GM23338 (cell line): ENCODE results near the gene DSC2. TPM values are rescaled to one million over a fixed set of nuclear protein-coding genes. Genes with fewer than 3 reads are reported as not detected.
"Not testable (repeated sequence)": the region's sequence is repeated elsewhere in the genome, so short reads cannot be mapped to it uniquely, and the experiment has no call there.

Source experiments
- ATAC-seq: fragments of 200-7000 bp; cut with Tn5 transposase; 3 replicates; pipeline ENCODE4 v1.9.1; 2020
- DNase-seq: peaks from one replicate; pipeline ENCODE4 v3.0.0-alpha.2; 2015; ENCODE audit warnings: low spot score
- H2AFZ ChIP-seq: fragments of 200-600 bp; sonication (generic); 2 replicates; pipeline ENCODE4 v1.8.0; 2016; ENCODE audit warnings: antibody characterized with exemption, mild to moderate bottlenecking, moderate library complexity
- H3F3A ChIP-seq: fragments of 200-600 bp; sonication (generic); replicated peaks from 2 replicates; pipeline ENCODE4 v1.8.0; 2017; ENCODE audit warnings: antibody characterized with exemption, mixed run types, low read depth
- H3K27ac ChIP-seq: fragments of 200-600 bp; sonication (generic); 2 replicates; pipeline ENCODE4 v1.6.1; 2016; ENCODE audit warnings: low read depth
- H3K27me3 ChIP-seq: fragments of 200-600 bp; sonication (generic); 2 replicates; pipeline ENCODE4 v1.8.0; 2016; ENCODE audit warnings: mild to moderate bottlenecking, mixed run types, moderate library complexity; ENCODE audit not compliant: insufficient read depth
- H3K36me3 ChIP-seq: fragments of 200-600 bp; sonication (generic); 2 replicates; pipeline ENCODE4 v1.8.0; 2016; ENCODE audit warnings: mild to moderate bottlenecking; ENCODE audit not compliant: insufficient read depth
- H3K4me1 ChIP-seq: fragments of 200-600 bp; sonication (generic); 2 replicates; pipeline ENCODE4 v1.8.0; 2016; ENCODE audit warnings: mild to moderate bottlenecking, moderate library complexity; ENCODE audit not compliant: insufficient read depth
- H3K4me2 ChIP-seq: fragments of 200-600 bp; sonication (generic); 2 replicates; pipeline ENCODE4 v1.7.1; 2017; ENCODE audit warnings: mixed run types
- H3K4me3 ChIP-seq: fragments of 200-600 bp; sonication (generic); 2 replicates; pipeline ENCODE4 v1.6.1; 2016; ENCODE audit warnings: mixed run types
- H3K79me2 ChIP-seq: fragments of 200-600 bp; sonication (generic); replicated peaks from 2 replicates; pipeline ENCODE4 v1.8.0; 2017; ENCODE audit warnings: mild to moderate bottlenecking; ENCODE audit not compliant: insufficient read depth
- H3K9me2 ChIP-seq: fragments of 200-600 bp; sonication (generic); 2 replicates; pipeline ENCODE4 v1.8.0; 2017; ENCODE audit not compliant: insufficient read depth
- H4K20me1 ChIP-seq: fragments of 200-600 bp; sonication (generic); replicated peaks from 2 replicates; pipeline ENCODE4 v1.8.0; 2017; ENCODE audit warnings: mild to moderate bottlenecking; ENCODE audit not compliant: insufficient read depth
- H3K27ac Mint-ChIP-seq: 2 replicates; pipeline ENCODE4 v1.8.0; 2020; ENCODE audit warnings: inconsistent platforms, mild to moderate bottlenecking, moderate library complexity, mixed read lengths
- H3K27me3 Mint-ChIP-seq: 3 replicates; pipeline ENCODE4 v1.8.0; 2022; ENCODE audit warnings: low read depth, mild to moderate bottlenecking, moderate library complexity, mixed read lengths, inconsistent platforms; ENCODE audit not compliant: insufficient read depth, poor library complexity
- H3K36me3 Mint-ChIP-seq: 3 replicates; pipeline ENCODE4 v1.8.0; 2021; ENCODE audit warnings: low read depth, mild to moderate bottlenecking, inconsistent platforms, moderate library complexity, mixed read lengths
- H3K4me1 Mint-ChIP-seq: 3 replicates; pipeline ENCODE4 v1.8.0; 2020; ENCODE audit warnings: mild to moderate bottlenecking, inconsistent platforms, mixed read lengths
- H3K4me3 Mint-ChIP-seq: 3 replicates; pipeline ENCODE4 v1.8.0; 2021; ENCODE audit warnings: moderate library complexity, mild to moderate bottlenecking, inconsistent platforms, mixed read lengths
- H3K9me3 Mint-ChIP-seq: 3 replicates; pipeline ENCODE4 v1.8.0; 2020; ENCODE audit warnings: moderate library complexity, mild to moderate bottlenecking, inconsistent platforms, mixed read lengths
- CREB1 ChIP-seq: fragments of 250-450 bp; sonication (Bioruptor Pico); IDR thresholded peaks from 2 replicates; pipeline ENCODE4 v1.5.0; 2020; ENCODE audit warnings: low read depth, mild to moderate bottlenecking, moderate library complexity
- NANOG ChIP-seq: IDR thresholded peaks from 2 replicates; pipeline ENCODE4 v1.6.1; 2016; ENCODE audit warnings: antibody characterized with exemption, borderline replicate concordance
- POLR2AphosphoS5 ChIP-seq: IDR thresholded peaks from 2 replicates; pipeline ENCODE4 v1.6.1; 2016; ENCODE audit warnings: antibody characterized with exemption, low read depth
- ZNF114 ChIP-seq: fragments of 250-450 bp; sonication (Bioruptor Pico); IDR thresholded peaks from 2 replicates; pipeline ENCODE4 v1.5.0; 2020; ENCODE audit warnings: mild to moderate bottlenecking, moderate library complexity
- ZNF331 ChIP-seq: fragments of 250-450 bp; sonication (Bioruptor Pico); IDR thresholded peaks from 2 replicates; pipeline ENCODE4 v1.5.0; 2020; ENCODE audit warnings: low read depth, mild to moderate bottlenecking, moderate library complexity
- polyA plus RNA-seq: library from polyadenylated mRNA; unstranded; fragments of >200 nt; fragmentation: Nextera tagmentation; extraction: Ambion mirVana; gene quantifications from 2 replicates; pipeline ENCODE4 v1.2.1, GENCODE V29; 2016
- total RNA-seq: library from RNA; depleted of rRNA; stranded (reverse); fragments of >200 nt; shearing (Covaris generic); gene quantifications from 2 replicates; pipeline ENCODE4 v1.2.3, GENCODE V29; 2014
- TF ChIP-seq, protein P1 (sequence below): IDR thresholded peaks from one replicate; pipeline ENCODE4 v1.6.1; 2018; ENCODE audit warnings: antibody characterized with exemption; ENCODE audit not compliant: unreplicated experiment
- TF ChIP-seq, protein P2 (sequence below): fragments of 250-450 bp; sonication (Bioruptor Pico); IDR thresholded peaks from 2 replicates; pipeline ENCODE4 v1.5.0; 2020; ENCODE audit warnings: mild to moderate bottlenecking, moderate library complexity
- TF ChIP-seq, protein P3 (sequence below): IDR thresholded peaks from 2 replicates; pipeline ENCODE4 v1.6.1; 2016; ENCODE audit warnings: antibody characterized with exemption
- TF ChIP-seq, protein P4 (sequence below), 2 experiments: fragments of 200-600 bp in 1 of 2; sonication (generic) in 1 of 2; conservative IDR thresholded peaks; 2 replicates each; pipeline versions ENCODE4 v1.5.1 to v1.6.1; 2016 to 2017; ENCODE audit warnings: antibody characterized with exemption in 2 of 2, low read depth in 2 of 2, mild to moderate bottlenecking in 2 of 2, moderate library complexity in 1 of 2

DSC2 gene
- total and polyA plus RNA-seq, 2 experiments from 2014 or later: 10.5 to 20.4 TPM

DNA sequence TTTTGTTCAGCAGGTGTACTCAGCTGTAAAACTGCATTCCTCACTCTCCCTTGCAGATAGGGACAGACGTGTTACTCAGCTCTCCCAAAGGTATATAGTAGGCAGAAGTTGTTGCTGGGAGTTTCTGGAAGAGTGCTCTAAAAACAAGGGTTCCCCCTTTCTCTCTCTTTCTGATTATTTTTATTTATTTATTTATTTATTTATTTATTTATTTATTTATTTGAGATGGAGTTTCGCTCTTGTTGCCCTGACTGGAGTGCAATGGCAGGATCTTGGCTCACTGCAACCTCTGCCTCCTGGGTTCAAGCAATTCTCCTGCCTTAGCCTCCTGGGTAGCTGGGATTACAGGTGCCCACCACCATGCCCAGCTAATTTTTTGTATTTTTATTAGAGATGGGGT, 20.9 kb upstream of the DSC2 start:
- H3K27ac ChIP-seq, H3K9me3 Mint-ChIP-seq, H3F3A ChIP-seq, DNase-seq, H3K4me2 ChIP-seq, H3K27me3 ChIP-seq, H3K36me3 Mint-ChIP-seq, H3K27ac Mint-ChIP-seq, H3K4me3 Mint-ChIP-seq, H3K27me3 Mint-ChIP-seq, ATAC-seq, H3K4me3 ChIP-seq, H3K36me3 ChIP-seq, H3K79me2 ChIP-seq, H2AFZ ChIP-seq, H3K9me2 ChIP-seq, H4K20me1 ChIP-seq: not testable (repeated sequence)
- H3K4me1 Mint-ChIP-seq: peaks cover 15% of the 10 kb centered on the region
- H3K4me1 ChIP-seq: peaks cover 11% of the 10 kb centered on the region

DNA sequence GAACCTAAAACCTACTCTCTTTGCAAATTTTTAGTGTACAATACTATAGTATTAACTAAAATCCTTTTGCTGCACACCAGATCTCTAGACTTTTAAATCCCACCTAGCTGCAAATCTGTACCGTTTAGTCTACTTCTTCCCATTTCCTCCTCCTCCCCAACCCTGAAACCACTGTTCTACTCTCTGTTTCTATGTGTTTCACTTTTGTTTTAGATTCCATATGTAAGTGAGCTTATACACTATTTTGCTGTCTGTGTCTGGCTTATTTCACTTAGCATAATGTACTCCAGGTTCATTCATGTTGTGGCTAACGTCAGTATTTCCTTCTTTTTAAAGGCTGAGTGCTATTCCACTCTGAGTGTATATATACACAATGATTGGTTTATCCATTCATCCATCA, 18.4 kb upstream of the DSC2 start:
- no peaks in the 10 kb centered on the region for H3K27me3 Mint-ChIP-seq
- Histone ChIP-seq H3K36me3 (no peaks in the 10 kb centered on the region), H4K20me1 (no peaks in the 10 kb centered on the region), H3F3A (no peaks in the 10 kb centered on the region), H2AFZ (no peak overlapping the region), H3K79me2 (no peaks in the 10 kb centered on the region), H3K4me1 (peaks cover 11% of the 10 kb centered on the region), H3K9me2 (peaks cover 8% of the 10 kb centered on the region; the same call in 1 of the 2 replicates), H3K4me2 (no peak overlapping the region), H3K27me3 (no peaks in the 10 kb centered on the region), H3K27ac (no peak overlapping the region), H3K4me3 (no peak overlapping the region)
- no peak overlapping the region for H3K4me3 Mint-ChIP-seq
- ATAC-seq (no peak), DNase-seq (no peak)
- no peaks in the 10 kb centered on the region for H3K36me3 Mint-ChIP-seq
- no peaks in the 10 kb centered on the region for H3K9me3 Mint-ChIP-seq
- TF ChIP-seq, protein P1, sequence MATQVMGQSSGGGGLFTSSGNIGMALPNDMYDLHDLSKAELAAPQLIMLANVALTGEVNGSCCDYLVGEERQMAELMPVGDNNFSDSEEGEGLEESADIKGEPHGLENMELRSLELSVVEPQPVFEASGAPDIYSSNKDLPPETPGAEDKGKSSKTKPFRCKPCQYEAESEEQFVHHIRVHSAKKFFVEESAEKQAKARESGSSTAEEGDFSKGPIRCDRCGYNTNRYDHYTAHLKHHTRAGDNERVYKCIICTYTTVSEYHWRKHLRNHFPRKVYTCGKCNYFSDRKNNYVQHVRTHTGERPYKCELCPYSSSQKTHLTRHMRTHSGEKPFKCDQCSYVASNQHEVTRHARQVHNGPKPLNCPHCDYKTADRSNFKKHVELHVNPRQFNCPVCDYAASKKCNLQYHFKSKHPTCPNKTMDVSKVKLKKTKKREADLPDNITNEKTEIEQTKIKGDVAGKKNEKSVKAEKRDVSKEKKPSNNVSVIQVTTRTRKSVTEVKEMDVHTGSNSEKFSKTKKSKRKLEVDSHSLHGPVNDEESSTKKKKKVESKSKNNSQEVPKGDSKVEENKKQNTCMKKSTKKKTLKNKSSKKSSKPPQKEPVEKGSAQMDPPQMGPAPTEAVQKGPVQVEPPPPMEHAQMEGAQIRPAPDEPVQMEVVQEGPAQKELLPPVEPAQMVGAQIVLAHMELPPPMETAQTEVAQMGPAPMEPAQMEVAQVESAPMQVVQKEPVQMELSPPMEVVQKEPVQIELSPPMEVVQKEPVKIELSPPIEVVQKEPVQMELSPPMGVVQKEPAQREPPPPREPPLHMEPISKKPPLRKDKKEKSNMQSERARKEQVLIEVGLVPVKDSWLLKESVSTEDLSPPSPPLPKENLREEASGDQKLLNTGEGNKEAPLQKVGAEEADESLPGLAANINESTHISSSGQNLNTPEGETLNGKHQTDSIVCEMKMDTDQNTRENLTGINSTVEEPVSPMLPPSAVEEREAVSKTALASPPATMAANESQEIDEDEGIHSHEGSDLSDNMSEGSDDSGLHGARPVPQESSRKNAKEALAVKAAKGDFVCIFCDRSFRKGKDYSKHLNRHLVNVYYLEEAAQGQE: no peak
- TF ChIP-seq, protein P2, sequence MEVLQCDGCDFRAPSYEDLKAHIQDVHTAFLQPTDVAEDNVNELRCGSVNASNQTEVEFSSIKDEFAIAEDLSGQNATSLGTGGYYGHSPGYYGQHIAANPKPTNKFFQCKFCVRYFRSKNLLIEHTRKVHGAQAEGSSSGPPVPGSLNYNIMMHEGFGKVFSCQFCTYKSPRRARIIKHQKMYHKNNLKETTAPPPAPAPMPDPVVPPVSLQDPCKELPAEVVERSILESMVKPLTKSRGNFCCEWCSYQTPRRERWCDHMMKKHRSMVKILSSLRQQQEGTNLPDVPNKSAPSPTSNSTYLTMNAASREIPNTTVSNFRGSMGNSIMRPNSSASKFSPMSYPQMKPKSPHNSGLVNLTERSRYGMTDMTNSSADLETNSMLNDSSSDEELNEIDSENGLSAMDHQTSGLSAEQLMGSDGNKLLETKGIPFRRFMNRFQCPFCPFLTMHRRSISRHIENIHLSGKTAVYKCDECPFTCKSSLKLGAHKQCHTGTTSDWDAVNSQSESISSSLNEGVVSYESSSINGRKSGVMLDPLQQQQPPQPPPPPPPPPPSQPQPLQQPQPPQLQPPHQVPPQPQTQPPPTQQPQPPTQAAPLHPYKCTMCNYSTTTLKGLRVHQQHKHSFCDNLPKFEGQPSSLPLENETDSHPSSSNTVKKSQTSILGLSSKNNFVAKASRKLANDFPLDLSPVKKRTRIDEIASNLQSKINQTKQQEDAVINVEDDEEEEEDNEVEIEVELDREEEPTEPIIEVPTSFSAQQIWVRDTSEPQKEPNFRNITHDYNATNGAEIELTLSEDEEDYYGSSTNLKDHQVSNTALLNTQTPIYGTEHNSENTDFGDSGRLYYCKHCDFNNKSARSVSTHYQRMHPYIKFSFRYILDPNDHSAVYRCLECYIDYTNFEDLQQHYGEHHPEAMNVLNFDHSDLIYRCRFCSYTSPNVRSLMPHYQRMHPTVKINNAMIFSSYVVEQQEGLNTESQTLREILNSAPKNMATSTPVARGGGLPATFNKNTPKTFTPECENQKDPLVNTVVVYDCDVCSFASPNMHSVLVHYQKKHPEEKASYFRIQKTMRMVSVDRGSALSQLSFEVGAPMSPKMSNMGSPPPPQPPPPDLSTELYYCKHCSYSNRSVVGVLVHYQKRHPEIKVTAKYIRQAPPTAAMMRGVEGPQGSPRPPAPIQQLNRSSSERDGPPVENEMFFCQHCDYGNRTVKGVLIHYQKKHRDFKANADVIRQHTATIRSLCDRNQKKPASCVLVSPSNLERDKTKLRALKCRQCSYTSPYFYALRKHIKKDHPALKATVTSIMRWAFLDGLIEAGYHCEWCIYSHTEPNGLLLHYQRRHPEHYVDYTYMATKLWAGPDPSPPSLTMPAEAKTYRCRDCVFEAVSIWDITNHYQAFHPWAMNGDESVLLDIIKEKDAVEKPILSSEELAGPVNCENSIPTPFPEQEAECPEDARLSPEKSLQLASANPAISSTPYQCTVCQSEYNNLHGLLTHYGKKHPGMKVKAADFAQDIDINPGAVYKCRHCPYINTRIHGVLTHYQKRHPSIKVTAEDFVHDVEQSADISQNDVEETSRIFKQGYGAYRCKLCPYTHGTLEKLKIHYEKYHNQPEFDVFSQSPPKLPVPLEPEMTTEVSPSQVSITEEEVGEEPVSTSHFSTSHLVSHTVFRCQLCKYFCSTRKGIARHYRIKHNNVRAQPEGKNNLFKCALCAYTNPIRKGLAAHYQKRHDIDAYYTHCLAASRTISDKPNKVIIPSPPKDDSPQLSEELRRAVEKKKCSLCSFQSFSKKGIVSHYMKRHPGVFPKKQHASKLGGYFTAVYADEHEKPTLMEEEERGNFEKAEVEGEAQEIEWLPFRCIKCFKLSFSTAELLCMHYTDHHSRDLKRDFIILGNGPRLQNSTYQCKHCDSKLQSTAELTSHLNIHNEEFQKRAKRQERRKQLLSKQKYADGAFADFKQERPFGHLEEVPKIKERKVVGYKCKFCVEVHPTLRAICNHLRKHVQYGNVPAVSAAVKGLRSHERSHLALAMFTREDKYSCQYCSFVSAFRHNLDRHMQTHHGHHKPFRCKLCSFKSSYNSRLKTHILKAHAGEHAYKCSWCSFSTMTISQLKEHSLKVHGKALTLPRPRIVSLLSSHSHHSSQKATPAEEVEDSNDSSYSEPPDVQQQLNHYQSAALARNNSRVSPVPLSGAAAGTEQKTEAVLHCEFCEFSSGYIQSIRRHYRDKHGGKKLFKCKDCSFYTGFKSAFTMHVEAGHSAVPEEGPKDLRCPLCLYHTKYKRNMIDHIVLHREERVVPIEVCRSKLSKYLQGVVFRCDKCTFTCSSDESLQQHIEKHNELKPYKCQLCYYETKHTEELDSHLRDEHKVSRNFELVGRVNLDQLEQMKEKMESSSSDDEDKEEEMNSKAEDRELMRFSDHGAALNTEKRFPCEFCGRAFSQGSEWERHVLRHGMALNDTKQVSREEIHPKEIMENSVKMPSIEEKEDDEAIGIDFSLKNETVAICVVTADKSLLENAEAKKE (CRISPR knock-in tag): no peak
- no peak for TF ChIP-seq ZNF114
- no peak for TF ChIP-seq POLR2AphosphoS5
- TF ChIP-seq, protein P3, sequence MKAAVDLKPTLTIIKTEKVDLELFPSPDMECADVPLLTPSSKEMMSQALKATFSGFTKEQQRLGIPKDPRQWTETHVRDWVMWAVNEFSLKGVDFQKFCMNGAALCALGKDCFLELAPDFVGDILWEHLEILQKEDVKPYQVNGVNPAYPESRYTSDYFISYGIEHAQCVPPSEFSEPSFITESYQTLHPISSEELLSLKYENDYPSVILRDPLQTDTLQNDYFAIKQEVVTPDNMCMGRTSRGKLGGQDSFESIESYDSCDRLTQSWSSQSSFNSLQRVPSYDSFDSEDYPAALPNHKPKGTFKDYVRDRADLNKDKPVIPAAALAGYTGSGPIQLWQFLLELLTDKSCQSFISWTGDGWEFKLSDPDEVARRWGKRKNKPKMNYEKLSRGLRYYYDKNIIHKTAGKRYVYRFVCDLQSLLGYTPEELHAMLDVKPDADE: no peak
- no peak for TF ChIP-seq CREB1 (CRISPR knock-in tag)
- TF ChIP-seq ZNF331 (CRISPR knock-in tag): no peak
- TF ChIP-seq, protein P4, sequence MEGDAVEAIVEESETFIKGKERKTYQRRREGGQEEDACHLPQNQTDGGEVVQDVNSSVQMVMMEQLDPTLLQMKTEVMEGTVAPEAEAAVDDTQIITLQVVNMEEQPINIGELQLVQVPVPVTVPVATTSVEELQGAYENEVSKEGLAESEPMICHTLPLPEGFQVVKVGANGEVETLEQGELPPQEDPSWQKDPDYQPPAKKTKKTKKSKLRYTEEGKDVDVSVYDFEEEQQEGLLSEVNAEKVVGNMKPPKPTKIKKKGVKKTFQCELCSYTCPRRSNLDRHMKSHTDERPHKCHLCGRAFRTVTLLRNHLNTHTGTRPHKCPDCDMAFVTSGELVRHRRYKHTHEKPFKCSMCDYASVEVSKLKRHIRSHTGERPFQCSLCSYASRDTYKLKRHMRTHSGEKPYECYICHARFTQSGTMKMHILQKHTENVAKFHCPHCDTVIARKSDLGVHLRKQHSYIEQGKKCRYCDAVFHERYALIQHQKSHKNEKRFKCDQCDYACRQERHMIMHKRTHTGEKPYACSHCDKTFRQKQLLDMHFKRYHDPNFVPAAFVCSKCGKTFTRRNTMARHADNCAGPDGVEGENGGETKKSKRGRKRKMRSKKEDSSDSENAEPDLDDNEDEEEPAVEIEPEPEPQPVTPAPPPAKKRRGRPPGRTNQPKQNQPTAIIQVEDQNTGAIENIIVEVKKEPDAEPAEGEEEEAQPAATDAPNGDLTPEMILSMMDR (conservative IDR thresholded peaks at IDR 0.05; ENCODE audit: low read depth in 2 of 2): no peak
- no peak for TF ChIP-seq NANOG
- no peak overlapping the region for H3K27ac Mint-ChIP-seq
- H3K4me1 Mint-ChIP-seq: peaks cover 15% of the 10 kb centered on the region
